K562 (cell line): Measurements from ENCODE around the gene LTBP2. TPM values are rescaled to one million over a fixed set of nuclear protein-coding genes. Genes with fewer than 3 reads are reported as not detected.

Source experiments
- ATAC-seq: fragments of 200-7000 bp; cut with Tn5 transposase; 3 replicates; pipeline ENCODE4 v1.9.1; 2020; ENCODE audit warnings: moderate library complexity
- BruUV-seq: library from RNA; stranded (reverse); fragments of 400-500 nt; replicated peaks from 2 replicates; lab custom pipeline; 2021; lab: Mats Ljungman, UMichigan
- CTCF ChIA-PET: fragments of 300-600 bp; formaldehyde crosslinking; extraction: SDS; loops from one replicate; lab custom pipeline; 2021; ENCODE audit warnings: low intra/inter-chr PET ratio; lab: Yijun Ruan, JAX
- POLR2A ChIA-PET: fragments of 300-600, 350-650 bp; sonication (Branson Sonifier 250); formaldehyde crosslinking; extraction: SDS; loops from one replicate; lab custom pipeline; 2021; ENCODE audit warnings: antibody characterized with exemption, inconsistent platforms; lab: Yijun Ruan, JAX
- DNase-seq, 4 experiments: peaks; one replicate each; pipeline versions ENCODE4 v3.0.0 to v3.0.0-alpha.2; 2011 to 2018; ENCODE audit warnings: low spot score in 3 of 4, mixed read lengths in 3 of 4; ENCODE audit errors: extremely low read depth in 1 of 4
- FAIRE-seq: peaks from 2 replicates; lab custom pipeline; 2011; peaks lifted over from hg19 to GRCh38; lab: Jason Lieb, UNC
- H2AFZ ChIP-seq: 2 replicates; pipeline ENCODE4 v1.6.0; 2011; ENCODE audit warnings: low read depth, low read length, control low read depth, inconsistent platforms
- H3K27ac ChIP-seq: fragments of 200-600 bp; 3 replicates; pipeline ENCODE4 v1.8.0; 2011; ENCODE audit warnings: low read depth, mild to moderate bottlenecking, control low read depth, inconsistent platforms, low read length, moderate library complexity, mixed read lengths; ENCODE audit errors: extremely low read depth
- H3K27me3 ChIP-seq, 2 experiments: fragments of 300-600 bp in 1 of 2; 2 replicates in 1 of 2; 3 replicates in 1 of 2; pipeline versions ENCODE4 v1.6.0 to v1.8.0; 2011; ENCODE audit warnings: inconsistent platforms in 2 of 2, low read length in 2 of 2, mild to moderate bottlenecking in 1 of 2, mixed read lengths in 1 of 2, moderate library complexity in 1 of 2; ENCODE audit not compliant: control insufficient read depth in 2 of 2, insufficient read depth in 2 of 2
- H3K36me3 ChIP-seq: fragments of 300-600 bp; 3 replicates; pipeline ENCODE4 v1.8.0; 2011; ENCODE audit warnings: mild to moderate bottlenecking, low read length, inconsistent platforms; ENCODE audit not compliant: control insufficient read depth, insufficient read depth
- H3K4me1 ChIP-seq, 2 experiments: fragments of 200-600 bp in 1 of 2; replicated peaks in 1 of 2; 2 replicates in 1 of 2; 3 replicates in 1 of 2; pipeline versions ENCODE4 v1.5.1 to v1.8.0; 2011; ENCODE audit warnings: inconsistent platforms in 2 of 2, low read length in 2 of 2, mild to moderate bottlenecking in 1 of 2, mixed read lengths in 1 of 2, moderate library complexity in 1 of 2; ENCODE audit not compliant: control insufficient read depth in 2 of 2, insufficient read depth in 2 of 2
- H3K4me2 ChIP-seq: 2 replicates; pipeline ENCODE4 v1.6.1; 2011; ENCODE audit warnings: low read length, control low read depth, inconsistent platforms, mixed read lengths; ENCODE audit not compliant: insufficient read depth
- H3K4me3 ChIP-seq: fragments of 200-600 bp; sonication (generic), shearing (Covaris generic); 2 replicates; pipeline ENCODE4 v1.5.1; 2016; ENCODE audit warnings: control low read depth, inconsistent platforms
- H3K79me2 ChIP-seq: fragments of 200-600 bp; 3 replicates; pipeline ENCODE4 v1.8.0; 2011; ENCODE audit warnings: low read length, inconsistent platforms; ENCODE audit not compliant: control insufficient read depth, insufficient read depth
- H3K9ac ChIP-seq, 2 experiments: 2 replicates each; pipeline versions ENCODE4 v1.6.0 to v1.6.1; 2011; ENCODE audit warnings: low read depth in 2 of 2, low read length in 2 of 2, control low read depth in 1 of 2, inconsistent platforms in 1 of 2, mild to moderate bottlenecking in 1 of 2, mixed read lengths in 1 of 2; ENCODE audit not compliant: insufficient read depth in 1 of 2
- H3K9me1 ChIP-seq: one replicate; pipeline ENCODE4 v1.6.0; 2011; ENCODE audit warnings: inconsistent platforms, mild to moderate bottlenecking, low read length, moderate library complexity; ENCODE audit not compliant: control insufficient read depth, insufficient read depth
- H3K9me3 ChIP-seq: replicated peaks from 2 replicates; pipeline ENCODE4 v1.5.1; 2011; ENCODE audit warnings: low read depth, low read length, inconsistent platforms; ENCODE audit not compliant: control insufficient read depth, insufficient read depth
- H4K20me1 ChIP-seq: replicated peaks from 2 replicates; pipeline ENCODE4 v1.6.1; 2011; ENCODE audit warnings: low read length, inconsistent platforms, mixed read lengths; ENCODE audit not compliant: control insufficient read depth, insufficient read depth
- ADNP ChIP-seq: fragments of 200-800 bp; sonication (Bioruptor generic); IDR thresholded peaks from 2 replicates; pipeline ENCODE4 v1.6.1; 2016; ENCODE audit warnings: missing genetic modification characterization, missing compliant biosample characterization
- MED1 ChIP-seq: sonication (generic); formaldehyde crosslinking; IDR thresholded peaks from 2 replicates; pipeline ENCODE4 v1.8.1; 2023; ENCODE audit warnings: missing genetic modification reagents, borderline replicate concordance
- PHF8 ChIP-seq: fragments of 200-600 bp; sonication (generic); IDR thresholded peaks from 2 replicates; pipeline ENCODE4 v1.6.1; 2012; ENCODE audit warnings: mixed run types, mild to moderate bottlenecking, inconsistent platforms, low read length, moderate library complexity, borderline replicate concordance
- POLR2G ChIP-seq: fragments of 200-400 bp; formaldehyde crosslinking; IDR thresholded peaks from 2 replicates; pipeline ENCODE4 v1.6.1; 2017; ENCODE audit warnings: low read depth, mild to moderate bottlenecking, antibody characterized with exemption, low read length, moderate library complexity
- RBM14 ChIP-seq: fragments of 200-400 bp; formaldehyde crosslinking; IDR thresholded peaks from 2 replicates; pipeline ENCODE4 v1.6.1; 2018; ENCODE audit warnings: low read depth, mild to moderate bottlenecking, low read length, moderate library complexity, borderline replicate concordance; ENCODE audit not compliant: insufficient read depth
- TEAD4 ChIP-seq, 2 experiments: sonication (generic) in 1 of 2; formaldehyde crosslinking in 1 of 2; IDR thresholded peaks; 2 replicates each; pipeline versions ENCODE4 v1.6.1 to v1.8.0; 2012 to 2022; ENCODE audit warnings: borderline replicate concordance in 1 of 2, inconsistent platforms in 1 of 2, low read length in 1 of 2, mild to moderate bottlenecking in 1 of 2, missing genetic modification reagents in 1 of 2
- ZNF347 ChIP-seq: fragments of 450-650 bp; formaldehyde crosslinking; IDR thresholded peaks from 2 replicates; pipeline ENCODE4 v1.4.0; 2020; ENCODE audit warnings: low read depth, mild to moderate bottlenecking, moderate library complexity
- WGBS: fragments of 100-300 bp; shearing (Covaris generic); methylation state at CpG from one replicate; pipeline ENCODE4 v1.1.6; 2016; ENCODE audit warnings: low coverage, mixed read lengths; ENCODE audit not compliant: insufficient coverage; ENCODE audit errors: missing lambda C conversion rate; 5-methylcytosine and 5-hydroxymethylcytosine counted together
- in situ Hi-C: fragments of 300-500 bp; cut with MboI; formaldehyde crosslinking; loops from 4 replicates; pipeline ENCODE4 v1.15.0; 2018; ENCODE audit warnings: inconsistent platforms, mixed read lengths
- intact Hi-C: fragments of 100-400 bp; cut with micrococcal nuclease; formaldehyde crosslinking; loops from 2 replicates; pipeline ENCODE4 v1.14.2; 2022
- polyA plus RNA-seq, 8 experiments: library from polyadenylated mRNA; depleted of rRNA in 4 of 8; stranded (reverse) in 5 of 8; unstranded in 3 of 8; fragments of >200 nt; fragmentation: Nextera tagmentation in 2 of 8; fragmentation: Illumina TruSeq in 1 of 8; extraction: Ambion mirVana in 2 of 8; extraction: Trizol in 1 of 8; gene quantifications; 2 replicates each; pipeline versions ENCODE4 v1.2.1 to v1.2.3, GENCODE V29; 2011 to 2014; ENCODE audit warnings: inconsistent platforms in 1 of 8, missing spikeins in 1 of 8
- total RNA-seq, 7 experiments: library from RNA; depleted of rRNA in 6 of 7; stranded (reverse); fragments of >200 nt in 6 of 7; fragmentation: Illumina TruSeq in 2 of 7; extraction: Trizol in 2 of 7; gene quantifications; 2 replicates each; pipeline versions ENCODE4 v1.2.1 to v1.2.3, GENCODE V29; 2011 to 2021; ENCODE audit warnings: low replicate concordance in 1 of 7
- TF ChIP-seq, protein P1 (sequence below): IDR thresholded peaks from 2 replicates; pipeline ENCODE4 v1.6.1; 2011; ENCODE audit not compliant: insufficient read length; ENCODE audit errors: extremely low read depth
- TF ChIP-seq, protein P2 (sequence below): fragments of 450-650 bp; IDR thresholded peaks from 2 replicates; pipeline ENCODE4 v1.7.0; 2016; ENCODE audit warnings: borderline replicate concordance

The LTBP2 gene
- total and polyA plus RNA-seq, 9 of the 15 experiments (the other 6 are each of a cell fraction or from before 2014, with no cell fraction given), result under 0.01 to 0.18 (median 0.03) TPM; not detected in 3

DNA sequence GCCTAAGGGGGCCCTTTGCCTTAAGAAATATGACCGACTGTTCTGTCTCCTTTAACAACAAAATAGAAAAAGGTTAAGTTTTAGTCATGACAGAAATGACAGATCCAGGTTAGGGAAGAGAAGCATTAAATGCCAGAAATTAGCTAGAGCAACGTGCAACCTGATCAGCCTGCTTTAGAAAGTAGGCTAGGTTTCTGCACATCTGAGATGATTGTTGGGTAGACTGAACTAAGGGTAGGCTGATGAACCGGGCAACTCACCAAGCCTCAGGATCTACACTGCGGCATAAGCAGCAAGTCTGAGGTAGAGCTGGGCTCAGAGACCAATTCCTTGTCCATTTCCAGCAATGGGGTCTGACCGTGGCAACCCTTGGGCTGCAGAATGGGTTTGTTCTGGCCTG is 148.3 kb downstream of the LTBP2 start:
- peaks cover 6 to 62% of the 10 kb centered on the region in 2 experiments; a peak in 4 of 5 replicates for H3K27me3 ChIP-seq
- H2AFZ ChIP-seq, result no peak overlapping the region
- TF ChIP-seq RBM14 (no peak), MED1 (no peak), ADNP (no peak), TEAD4 (IDR thresholded peaks at IDR 0.05; ENCODE audit: low read length) (no peak), TEAD4 (CRISPR knock-in tag; IDR thresholded peaks at IDR 0.05; ENCODE audit: borderline replicate concordance) (no peak), ZNF347 (CRISPR knock-in tag) (no peak), POLR2G (no peak), PHF8 (no peak)
- TF ChIP-seq, protein P1, sequence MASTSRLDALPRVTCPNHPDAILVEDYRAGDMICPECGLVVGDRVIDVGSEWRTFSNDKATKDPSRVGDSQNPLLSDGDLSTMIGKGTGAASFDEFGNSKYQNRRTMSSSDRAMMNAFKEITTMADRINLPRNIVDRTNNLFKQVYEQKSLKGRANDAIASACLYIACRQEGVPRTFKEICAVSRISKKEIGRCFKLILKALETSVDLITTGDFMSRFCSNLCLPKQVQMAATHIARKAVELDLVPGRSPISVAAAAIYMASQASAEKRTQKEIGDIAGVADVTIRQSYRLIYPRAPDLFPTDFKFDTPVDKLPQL, result no peak
- TF ChIP-seq, protein P2, sequence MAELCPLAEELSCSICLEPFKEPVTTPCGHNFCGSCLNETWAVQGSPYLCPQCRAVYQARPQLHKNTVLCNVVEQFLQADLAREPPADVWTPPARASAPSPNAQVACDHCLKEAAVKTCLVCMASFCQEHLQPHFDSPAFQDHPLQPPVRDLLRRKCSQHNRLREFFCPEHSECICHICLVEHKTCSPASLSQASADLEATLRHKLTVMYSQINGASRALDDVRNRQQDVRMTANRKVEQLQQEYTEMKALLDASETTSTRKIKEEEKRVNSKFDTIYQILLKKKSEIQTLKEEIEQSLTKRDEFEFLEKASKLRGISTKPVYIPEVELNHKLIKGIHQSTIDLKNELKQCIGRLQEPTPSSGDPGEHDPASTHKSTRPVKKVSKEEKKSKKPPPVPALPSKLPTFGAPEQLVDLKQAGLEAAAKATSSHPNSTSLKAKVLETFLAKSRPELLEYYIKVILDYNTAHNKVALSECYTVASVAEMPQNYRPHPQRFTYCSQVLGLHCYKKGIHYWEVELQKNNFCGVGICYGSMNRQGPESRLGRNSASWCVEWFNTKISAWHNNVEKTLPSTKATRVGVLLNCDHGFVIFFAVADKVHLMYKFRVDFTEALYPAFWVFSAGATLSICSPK, result no peak
- H3K27ac ChIP-seq, result no peak overlapping the region
- H3K9me1 ChIP-seq, result no peaks in the 10 kb centered on the region
- no TSS peak for BruUV-seq
- no peaks in the 10 kb centered on the region; a peak in 1 of 5 replicates for H3K4me1 ChIP-seq
- FAIRE-seq, result no peak
- intact Hi-C loops (no loop called here), in situ Hi-C loops (no loop called here)
- H3K9ac ChIP-seq, result no peak overlapping the region
- CTCF ChIA-PET, result no interaction called here
- no peaks in the 10 kb centered on the region for H3K36me3 ChIP-seq
- H3K4me2 ChIP-seq, result no peak overlapping the region
- no peak for ATAC-seq
- H3K79me2 ChIP-seq, result no peaks in the 10 kb centered on the region
- H3K9me3 ChIP-seq, result no peaks in the 10 kb centered on the region
- no peak overlapping the region for H3K4me3 ChIP-seq
- no peaks in the 10 kb centered on the region; the same call in 1 of the 2 replicates for H4K20me1 ChIP-seq
- POLR2A ChIA-PET, result no interaction called here
- no peak for DNase-seq
- WGBS, result 1% methylated on average over 5 of the region's 5 CpGs
